Activated CD4-positive, alpha-beta T cell treated with anti-CD3 and anti-CD28 coated beads, Interleukin-10, Interleukin-2, amounts not matched to agents 100 ng/mL and 50 ng/mL, durations not matched to agents 16 hours and 8 hours (primary cell): ENCODE results near the gene GPR151.
A peak's percentile ranks its signal among the peaks of the same experiment; 100 is the strongest.

Experiments used
- DNase-seq: peaks from one replicate; pipeline ENCODE4 v3.0.0-alpha.2; 2020

GPR151 gene

DNA sequence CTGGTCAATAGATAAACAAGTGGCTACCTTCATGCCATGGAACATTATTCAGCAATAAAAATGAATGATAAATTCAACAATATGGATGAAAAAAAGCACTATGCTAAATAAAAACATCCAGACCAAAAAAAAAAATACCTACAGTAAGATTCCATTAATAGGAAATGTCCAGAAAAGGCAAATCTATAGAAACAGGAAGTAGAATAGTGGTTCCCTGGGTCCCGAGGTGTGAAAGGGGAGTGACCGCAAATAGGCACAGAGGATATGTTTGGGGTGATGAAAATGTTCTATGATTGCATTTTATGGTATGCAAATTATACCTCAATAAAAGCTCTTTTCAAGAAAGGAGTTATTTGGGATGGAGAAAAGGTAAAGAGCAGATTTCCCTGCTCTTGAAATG is 3.6 kb upstream of the GPR151 start:
- DNase-seq: no peak

DNA sequence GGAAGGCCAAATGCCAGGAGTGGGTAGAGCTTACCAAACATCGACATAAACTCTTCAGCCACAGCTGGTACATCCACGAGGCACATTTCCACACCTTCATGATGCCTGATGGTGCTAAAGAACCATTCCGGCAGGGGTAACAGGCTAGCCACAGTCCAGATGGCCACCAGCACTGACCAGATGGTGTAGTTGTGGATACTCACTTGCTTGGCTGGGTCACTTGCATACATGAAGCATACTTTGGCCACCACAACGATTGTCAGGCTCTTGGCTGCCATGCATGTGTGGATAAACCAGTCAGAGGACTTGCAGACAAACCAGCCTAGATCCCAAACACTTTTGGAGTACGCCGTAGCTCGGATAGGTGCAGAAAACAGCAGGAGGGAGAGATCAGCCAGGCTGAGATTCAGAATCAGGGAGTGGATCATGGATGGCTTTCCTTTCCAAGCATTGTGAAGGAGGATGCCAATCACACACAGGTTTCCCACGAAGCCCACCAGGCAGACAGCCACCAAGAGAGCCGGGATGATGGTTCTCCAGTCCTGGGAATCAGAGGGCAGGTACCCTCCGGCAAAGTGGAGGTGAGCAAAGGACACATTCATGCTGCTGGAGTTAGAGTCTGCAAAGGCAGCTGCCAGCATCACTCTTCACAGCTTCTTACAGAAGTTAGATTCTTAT is 378 bp downstream of the GPR151 start:
- no peak for DNase-seq

DNA sequence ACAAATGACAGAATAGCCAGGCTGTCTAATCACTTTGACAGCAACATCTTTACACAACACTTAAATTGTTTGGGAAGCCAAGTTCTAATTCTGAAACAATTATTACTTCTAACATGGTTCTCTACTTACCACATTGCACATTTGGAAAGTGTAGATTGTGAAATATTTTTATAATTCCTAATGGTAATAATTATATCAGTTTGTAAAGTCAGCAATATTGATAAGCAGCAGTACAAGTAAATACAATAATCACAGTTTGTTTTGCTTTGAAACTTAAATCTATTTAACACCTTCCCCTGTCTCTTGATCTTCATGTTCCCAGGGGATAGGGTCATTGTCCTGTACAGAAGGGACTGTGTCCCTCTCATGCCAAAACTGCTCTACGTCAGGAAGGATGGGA is 1.4 kb downstream of the GPR151 start:
- no peak for DNase-seq

DNA sequence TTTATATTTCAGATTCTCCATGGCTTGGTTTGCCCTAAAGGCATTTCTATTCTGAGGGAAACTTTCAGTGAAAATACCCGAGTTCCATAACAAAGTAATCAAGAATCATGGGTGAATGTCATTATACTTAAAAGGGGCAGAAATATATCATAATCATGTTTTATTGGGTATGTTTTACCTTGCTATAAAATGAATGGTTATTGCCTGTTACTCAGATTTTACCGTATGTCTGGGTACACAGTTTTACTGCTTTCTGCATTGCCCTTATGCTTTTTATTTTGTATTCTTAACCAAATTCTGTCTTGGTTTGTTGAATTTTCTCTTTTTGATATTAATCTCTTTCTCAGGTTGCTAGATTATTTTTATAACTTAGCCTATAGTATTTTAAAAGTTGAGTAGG is 2.5 kb downstream of the GPR151 start:
- DNase-seq: no peak

DNA sequence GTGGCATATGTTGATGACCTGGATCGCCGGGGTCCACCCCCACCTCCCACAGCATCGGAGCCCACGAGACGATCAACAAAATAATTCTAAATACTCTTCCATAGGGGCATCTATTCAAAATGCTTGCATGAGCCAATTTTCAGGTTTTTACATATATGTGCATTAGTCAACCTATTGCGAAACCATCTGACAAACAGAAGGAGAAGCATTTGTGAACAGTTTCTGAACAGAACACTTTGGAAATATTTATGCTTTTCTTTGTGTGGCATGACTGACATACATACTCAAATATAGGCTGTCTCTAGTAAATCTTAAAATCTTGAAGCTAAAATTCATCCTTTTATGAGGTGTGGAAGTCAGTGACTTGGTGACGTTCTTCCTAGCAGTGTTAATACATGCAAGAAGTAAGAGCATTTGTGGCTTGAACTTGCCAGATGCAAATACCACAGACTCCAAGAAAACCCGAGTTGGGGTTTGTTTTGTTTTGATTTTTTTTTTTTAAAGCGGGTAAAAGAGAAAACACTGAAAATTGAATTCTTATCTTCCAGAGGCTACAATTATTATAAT is 5.3 kb downstream of the GPR151 start:
- no peak for DNase-seq

DNA sequence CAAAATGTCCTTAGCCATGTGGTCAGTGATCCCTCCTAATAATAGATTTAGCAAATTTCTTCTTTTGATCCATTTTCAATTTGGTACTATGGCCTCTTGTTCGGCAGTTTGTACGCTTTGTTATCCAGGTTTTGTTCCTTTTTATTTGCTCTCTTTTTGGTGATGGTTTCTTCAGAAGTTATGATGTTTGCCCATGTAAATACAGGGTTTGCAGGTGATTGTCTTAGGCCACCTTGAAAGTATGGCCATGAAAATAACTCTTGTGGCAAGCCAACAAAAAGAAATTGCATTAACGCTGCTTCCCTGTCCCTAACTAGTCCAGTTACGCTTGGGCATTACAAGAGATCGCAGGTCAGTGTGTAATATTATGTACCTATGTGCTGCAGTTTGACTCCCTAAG is 8.6 kb downstream of the GPR151 start:
- no peak for DNase-seq

DNA sequence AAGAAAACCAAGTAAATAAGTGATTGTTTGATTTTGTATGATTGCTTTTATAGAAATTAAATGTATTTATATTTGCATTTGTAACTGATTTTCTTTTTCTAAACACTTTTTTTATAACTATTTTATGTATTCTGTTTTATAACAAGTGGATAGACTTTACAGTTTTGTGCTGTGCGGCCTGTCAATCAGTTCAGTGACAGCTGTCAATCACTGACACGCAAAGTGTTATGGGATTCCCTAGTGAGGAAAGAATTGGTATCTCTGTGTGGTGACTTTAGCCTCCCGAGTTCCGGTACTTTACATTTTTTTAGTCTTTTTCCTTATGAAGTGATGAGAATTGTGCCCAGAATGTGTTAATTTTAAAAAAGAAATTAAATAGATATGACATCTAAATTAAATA is 16.3 kb downstream of the GPR151 start:
- DNase-seq: no peak

DNA sequence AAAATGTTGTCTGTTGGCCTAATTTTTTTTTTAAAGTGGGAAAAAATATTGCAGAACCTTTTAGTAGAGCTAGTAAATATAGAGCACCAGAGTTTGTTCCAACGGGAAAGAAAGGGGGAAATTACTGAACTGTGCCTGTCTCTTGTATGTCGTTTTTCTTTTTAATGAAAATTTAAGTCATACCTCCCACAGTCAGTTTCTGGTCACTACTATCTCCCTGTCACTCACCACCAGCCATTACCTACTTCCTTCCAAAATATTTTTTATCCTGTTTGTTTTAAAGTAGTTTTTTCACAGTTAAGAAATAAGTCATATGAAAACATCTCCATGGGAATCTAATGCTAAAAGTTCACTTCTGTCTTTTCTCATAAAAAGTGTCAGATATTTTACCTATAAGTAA is 21.3 kb downstream of the GPR151 start:
- no peak for DNase-seq

DNA sequence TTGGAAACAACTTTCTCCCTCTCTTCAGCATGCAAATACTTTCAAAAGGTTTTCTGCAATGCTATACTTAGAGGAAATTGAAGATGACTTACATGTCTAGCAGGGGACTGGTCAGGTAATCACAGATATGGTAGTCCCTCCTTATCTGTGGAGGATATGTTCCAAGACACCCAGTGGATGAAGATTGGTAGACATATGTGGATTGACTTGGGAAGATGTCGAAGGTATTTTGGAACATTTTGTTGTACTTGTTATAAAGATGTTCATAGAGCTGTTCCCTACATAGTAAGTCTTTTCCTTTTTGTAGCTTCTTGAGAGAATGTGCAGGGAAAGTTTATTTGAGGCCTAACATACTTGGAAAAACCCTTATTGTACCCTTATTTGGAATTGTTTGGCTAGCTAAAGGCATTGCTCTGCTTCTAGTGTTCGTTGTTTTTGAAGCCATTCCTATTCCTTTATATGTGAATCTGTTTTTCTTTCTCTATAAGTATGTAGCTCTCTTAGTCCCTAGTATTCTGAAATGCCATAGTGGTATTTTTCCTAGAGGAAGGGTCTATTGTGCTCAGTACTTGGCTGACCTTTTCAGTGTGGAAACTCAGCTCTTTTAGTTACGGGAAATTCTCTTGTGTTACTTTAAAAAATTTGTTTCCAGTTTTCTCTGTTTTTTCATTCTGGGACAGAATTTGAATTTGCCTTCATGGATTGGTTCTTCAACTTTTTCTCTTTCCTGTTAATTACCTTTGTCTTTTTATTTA is 25.7 kb downstream of the GPR151 start:
- DNase-seq: no peak

DNA sequence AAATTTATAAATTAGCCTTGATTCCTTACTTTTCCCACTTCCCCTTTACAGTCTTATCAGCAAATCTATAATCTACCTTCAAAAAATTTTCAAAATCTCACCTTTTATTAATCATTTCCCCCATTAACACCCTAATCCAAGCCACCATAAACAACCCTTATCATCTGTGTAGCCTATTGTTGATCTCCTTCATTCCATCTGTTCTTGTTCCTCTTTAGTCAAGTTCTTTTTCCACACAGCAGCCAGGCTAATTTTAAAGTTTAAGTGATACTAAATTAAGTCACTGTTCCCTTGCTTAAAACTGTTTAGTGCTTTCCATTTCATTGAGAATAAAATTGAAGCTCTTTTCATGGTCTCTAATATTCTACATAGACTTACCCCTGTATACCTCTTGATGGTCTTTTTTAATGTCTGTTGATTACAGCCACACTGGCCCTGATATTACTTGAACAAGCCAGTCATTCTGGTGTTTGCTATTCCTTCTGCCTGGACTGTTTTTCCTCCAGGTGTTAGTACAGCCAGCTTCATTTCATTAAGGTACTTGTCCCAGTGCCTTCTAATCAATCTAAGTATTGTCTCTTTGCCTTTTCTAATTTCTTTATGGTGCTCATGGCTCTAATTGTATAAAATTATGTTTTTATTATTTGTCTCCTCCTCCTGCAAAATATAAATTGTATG is 31.1 kb downstream of the GPR151 start:
- DNase-seq: no peak

DNA sequence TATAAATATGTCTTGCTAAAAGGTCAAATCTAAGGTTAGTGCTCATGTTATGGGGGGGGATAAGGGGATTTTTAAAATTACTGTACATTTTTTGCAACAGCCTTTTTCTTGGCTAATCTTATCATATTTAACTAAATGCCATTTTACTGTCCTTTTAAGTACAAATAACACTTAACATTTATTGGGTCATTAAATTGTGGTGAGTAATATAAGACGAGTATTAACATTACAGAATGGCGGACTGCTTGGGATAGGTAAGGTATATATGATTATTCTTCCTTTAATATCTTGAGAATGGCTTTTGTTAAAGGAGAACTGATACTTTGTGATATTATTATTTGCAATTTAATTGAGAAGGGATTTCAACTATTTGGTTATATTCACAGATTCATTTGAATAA is 33.2 kb downstream of the GPR151 start:
- DNase-seq: no peak

DNA sequence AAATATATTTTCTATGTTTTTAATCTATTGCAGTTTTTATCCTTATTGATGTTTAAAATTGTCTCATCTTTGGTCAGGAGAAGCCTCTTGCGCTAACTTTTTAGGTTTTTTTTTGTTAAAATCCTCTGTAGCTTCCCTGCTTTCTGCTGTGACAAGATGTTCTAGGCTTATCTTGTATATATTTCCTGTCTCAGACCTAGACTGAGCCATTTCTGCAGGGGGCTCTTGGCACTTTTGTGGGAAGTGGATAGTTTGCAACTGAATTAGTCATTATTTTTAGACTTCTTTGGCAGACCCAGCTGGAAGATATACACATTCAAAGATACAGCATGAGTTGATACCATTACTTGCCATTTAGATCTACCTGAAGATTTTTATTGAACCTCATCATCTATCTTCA is 40.1 kb downstream of the GPR151 start:
- no peak for DNase-seq

DNA sequence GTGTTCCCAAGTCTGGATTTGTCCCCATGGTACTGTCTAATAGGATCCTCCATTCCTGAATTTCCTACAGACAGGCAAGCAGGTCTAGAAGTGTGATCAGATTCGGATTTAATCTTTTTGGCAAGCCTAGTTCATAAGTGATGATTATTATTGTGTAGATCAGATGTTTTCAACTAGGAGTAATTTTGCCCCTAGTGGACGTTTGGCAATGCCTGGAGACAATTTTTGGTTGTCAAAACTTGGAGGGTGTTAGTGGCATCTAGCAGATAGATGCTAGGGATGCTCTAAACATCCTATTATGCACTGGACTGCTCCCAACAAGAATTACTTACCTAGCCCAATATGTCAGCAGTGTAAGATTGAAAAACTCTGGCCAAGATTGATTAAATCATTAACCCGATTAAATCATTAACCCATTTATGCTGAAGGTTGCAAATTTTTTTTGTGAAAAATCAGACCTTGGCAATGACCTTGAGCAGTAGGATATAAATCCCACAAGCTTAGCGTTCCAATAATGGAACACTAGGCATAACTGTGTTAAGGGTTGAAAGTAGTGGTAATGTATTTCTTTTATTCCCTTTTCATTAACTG is 40.7 kb downstream of the GPR151 start:
- peak; percentile 5 for DNase-seq

DNA sequence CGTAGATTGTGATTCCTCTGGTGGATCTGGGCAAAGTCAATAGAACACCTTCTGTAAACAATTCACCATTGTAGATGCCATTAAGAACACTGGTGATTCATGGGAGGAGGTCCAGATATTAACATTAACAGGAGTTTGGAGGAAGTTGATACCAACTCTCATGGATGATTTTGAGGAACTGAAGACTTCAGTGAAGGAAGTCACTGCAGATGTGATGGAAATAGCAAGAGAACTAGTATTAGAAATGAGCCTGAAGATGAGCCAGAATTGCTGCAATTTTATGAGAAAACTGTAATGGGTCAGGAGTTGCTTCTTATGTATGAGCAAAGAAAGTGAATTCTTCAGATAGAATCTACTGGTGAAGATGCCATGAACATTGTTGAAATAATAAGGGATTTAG is 41.9 kb downstream of the GPR151 start:
- no peak for DNase-seq

DNA sequence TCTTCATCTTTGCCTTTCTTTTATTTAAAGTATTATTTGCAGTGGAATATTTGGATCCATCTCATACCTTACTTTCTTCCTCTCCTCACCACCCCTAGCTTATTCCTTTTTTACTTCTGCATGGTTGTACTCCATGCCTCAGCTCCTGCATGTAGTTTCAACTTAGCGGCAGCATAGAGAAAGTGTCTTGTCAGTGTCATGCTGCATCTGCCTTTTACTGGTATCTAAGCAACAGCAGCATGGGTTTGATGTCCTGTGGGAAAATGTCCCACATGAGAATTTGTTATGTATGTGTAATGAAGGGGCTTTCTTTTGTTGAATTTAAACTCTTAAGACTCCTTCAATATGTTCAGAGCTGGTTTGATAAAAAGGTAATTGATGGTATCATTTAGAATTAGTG is 48.2 kb downstream of the GPR151 start:
- DNase-seq: no peak

DNA sequence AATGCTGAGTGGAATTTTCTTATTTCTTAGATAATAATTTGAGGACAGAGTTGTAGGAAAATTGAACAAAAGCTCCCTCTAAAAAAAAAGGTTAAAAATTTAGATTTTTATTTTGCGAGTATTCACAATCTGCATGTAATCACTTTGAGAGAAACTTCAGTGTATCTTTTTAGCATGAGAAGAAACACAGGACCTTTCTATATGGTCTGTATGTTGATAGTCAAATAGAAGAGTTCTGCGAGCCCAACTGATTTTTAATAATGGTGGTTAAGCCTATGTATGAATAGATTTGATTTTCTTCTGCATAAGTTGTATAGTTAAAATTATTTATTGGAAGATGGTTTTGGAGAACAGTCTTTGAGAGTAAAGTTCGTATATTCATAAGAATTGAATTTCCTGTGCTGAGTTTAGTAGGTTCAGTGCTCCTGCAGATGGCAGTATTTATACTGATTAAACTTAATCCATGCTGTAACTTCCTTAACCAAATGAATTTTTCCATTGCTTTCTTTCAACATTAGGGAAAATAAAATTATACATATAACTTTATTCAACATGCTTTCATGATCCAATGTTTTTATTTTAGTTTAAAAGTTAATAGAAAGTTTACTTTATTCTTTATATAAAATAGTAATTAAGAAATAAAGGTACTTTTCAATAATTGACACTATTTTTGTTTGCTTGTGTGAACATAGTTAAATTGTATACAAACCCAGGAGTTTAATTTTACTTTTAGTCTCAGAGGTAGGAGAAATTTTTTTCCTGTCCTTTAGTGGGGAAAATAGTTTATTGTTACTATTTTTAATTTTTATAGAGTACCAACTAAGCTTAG is 49.3 kb downstream of the GPR151 start:
- no peak for DNase-seq

DNA sequence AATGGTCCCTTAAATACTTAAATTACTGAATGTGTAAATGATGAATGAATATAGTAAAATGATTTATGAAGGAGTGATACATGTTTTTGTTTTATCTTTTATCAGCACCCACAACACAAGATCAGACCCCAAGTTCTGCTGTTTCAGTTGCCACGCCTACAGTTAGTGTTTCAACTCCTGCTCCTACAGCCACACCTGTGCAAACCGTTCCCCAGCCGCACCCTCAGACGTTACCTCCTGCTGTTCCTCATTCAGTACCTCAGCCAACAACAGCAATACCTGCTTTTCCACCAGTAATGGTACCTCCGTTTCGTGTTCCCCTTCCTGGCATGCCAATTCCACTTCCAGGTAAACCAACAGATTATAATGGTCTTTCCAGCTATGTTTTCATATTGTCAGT is 52.5 kb downstream of the GPR151 start:
- no peak for DNase-seq
